ENCODE results near the gene SHF. TPM values are rescaled to one million over a fixed set of nuclear protein-coding genes. Genes with fewer than 3 reads are reported as not detected.

SHF gene
- total RNA-seq, 1 donor from 2014 or later: 24.1 TPM

DNA sequence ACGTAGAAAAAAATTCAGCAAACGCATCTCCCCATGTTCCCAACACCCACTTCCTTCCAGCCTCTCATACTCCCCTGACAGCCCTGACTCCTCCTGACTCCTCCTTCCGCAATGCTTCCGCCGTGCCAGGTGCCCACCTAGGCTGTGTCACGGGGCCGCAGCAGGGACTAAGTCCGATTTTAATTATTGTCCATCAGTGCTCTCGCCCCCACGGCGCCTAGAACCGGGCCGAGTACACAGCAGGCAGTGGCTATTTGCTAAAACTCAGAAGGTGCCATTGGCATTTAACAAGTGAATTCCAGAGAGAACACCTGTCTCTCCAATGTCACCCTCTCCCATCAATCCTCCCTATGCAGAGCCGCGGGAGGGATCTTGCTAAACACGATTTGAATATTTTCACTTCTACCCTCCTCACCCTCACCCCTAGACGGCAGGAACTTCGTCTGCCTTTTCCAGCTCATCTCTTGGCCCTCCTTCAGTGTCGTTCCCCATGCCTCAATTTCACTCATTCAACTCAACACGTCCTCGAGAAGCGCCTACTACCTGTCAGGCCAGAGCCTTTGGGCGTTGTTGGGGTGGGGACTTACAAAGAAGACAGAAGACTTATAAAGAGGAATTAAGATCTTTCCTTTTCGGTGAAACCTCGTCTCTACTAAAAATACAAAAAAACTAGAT lies 11.5 kb upstream of the SHF start:
- peak; percentile 56 for DNase-seq (ENCODE audit: low spot score)

DNA sequence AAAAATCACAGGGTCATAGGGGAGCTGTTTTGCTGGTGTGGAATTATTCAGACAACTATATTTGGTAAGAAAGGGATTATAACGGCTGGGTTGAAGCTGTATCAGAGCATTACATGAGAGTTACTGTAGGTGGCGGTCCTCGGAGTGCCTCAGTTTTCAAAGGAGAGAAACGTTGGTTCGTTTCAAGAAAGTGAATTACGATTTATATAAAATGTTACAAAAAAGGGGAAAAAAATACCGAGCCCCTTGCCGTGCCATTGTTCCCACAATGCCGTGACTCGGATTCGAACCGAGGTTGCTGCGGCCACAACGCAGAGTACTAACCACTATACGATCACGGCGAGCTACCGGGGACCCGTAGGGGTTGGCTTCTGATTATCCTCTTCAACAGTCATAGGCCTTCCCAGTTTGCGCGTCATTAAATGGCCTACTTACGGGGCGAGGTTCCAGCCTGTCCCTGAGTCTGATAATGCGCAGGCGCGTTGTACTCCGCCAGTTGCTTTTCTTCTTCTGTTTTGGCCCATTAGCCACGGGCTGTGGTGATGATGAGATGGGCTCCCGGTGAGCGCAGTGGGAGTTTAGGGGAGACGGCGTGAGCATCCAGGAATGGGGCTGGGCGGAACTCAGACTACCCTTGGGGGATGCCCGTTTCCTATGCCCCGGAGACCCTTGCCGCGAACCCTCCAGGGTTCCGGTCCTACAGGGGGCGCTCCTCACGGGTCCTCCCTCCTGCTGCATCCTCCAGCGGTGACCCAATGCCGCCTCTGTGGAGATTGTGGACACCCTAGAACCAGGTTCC lies 10.8 kb upstream of the SHF start:
- DNase-seq (ENCODE audit: low spot score): peak; percentile 99

GRCh38 chr15:45197512-45197911 lies 9.7 kb upstream of the SHF start:
- peak; percentile 14 for DNase-seq (ENCODE audit: low spot score)

GRCh38 chr15:45187578-45187893 lies 230 bp downstream of the SHF start:
- DNase-seq (ENCODE audit: low spot score): no peak

DNA sequence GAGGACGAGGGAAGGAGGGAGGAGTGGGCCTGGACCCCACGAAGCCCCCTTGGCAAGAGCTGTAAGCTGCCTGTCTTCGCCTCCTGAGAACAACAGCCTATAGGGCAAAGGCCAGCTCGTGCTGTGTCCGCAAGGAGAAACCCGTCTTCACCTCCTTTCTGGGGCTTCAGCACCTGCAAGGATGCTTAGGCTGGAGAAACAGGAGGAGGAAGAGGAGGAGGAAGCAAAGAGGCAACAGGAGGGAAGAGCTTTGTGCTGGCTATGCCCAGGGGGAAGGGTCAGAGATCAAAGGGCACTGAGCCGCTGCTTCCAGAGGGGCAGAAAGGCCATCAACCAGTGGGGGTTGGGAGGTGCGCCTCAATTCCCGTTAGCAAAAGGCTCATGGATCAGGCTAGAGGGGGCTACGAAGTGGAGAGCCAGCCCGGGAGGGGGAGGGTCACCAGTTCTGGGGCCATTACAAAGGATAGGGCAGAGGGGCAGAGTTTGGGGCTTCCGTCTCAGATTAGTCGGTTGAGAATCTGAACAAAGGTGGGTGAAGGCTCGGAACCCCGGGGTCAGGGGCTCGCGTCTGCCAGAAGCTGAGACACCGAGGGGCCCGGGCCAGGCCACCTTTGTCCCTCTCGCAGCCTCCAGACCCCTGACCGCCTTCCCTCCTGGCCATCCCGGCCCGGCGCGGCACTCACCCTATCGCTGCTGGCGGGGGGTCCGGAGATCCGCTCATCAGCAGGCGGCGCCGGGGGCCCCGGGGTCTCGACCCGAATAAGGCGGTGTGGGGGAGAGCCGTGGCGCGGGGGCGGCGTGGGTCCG lies 792 bp downstream of the SHF start:
- DNase-seq (ENCODE audit: low spot score): no peak

GRCh38 chr15:45185903-45186770 lies 1.6 kb downstream of the SHF start:
- DNase-seq (ENCODE audit: low spot score): peak; percentile 75

- no peak for DNase-seq (ENCODE audit: low spot score)
These were observed 2.5 kb downstream of the SHF start for GRCh38 chr15:45185069-45185779.

GRCh38 chr15:45184562-45185041 lies 3.2 kb downstream of the SHF start:
- DNase-seq (ENCODE audit: low spot score): no peak

GRCh38 chr15:45183511-45183910 lies 4.3 kb downstream of the SHF start:
- no peak for DNase-seq (ENCODE audit: low spot score)

DNA sequence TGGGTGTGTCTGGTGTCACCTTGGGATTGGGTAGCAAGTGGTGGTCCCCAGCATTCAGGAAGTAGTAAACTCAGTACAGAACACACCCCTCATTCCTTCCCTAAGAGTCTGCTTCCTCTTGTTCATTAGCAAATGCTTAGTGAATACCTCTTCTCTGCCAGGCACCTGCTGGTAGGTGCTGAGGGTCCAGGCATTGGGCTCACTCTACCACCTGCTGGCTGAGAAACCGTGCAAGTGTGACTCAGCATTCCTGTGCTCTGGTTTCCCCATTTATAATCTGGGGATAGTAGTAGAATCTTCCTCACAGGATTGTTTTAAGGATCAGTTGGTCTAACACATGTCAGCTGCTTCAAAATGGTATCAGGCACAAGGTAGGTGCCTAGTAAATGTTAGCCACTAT lies 4.8 kb downstream of the SHF start:
- DNase-seq (ENCODE audit: low spot score): no peak

- DNase-seq (ENCODE audit: low spot score): no peak
These were observed 6.1 kb downstream of the SHF start for GRCh38 chr15:45181491-45182285.

GRCh38 chr15:45180648-45181436 lies 6.9 kb downstream of the SHF start:
- no peak for DNase-seq (ENCODE audit: low spot score)

DNA sequence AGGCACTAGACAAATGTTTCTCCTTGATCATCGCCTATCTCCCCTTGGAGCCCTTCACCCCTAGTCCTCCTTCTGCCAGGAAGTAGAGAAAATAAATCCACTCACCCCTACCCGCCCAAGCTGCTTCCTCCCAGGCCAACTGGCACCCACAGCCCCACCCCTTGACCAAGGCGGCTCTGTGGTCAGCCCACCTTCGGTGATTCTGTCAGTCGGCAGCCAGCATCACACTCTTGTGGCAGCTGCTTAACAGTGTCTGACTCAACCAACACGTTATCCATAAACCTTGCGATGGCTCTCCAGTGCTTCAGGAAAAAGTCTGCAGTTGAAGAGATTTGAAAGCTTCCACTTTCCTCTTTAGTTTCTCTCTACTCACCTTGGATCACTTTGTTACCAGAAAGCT lies 7.6 kb downstream of the SHF start:
- no peak for DNase-seq (ENCODE audit: low spot score)

DNA sequence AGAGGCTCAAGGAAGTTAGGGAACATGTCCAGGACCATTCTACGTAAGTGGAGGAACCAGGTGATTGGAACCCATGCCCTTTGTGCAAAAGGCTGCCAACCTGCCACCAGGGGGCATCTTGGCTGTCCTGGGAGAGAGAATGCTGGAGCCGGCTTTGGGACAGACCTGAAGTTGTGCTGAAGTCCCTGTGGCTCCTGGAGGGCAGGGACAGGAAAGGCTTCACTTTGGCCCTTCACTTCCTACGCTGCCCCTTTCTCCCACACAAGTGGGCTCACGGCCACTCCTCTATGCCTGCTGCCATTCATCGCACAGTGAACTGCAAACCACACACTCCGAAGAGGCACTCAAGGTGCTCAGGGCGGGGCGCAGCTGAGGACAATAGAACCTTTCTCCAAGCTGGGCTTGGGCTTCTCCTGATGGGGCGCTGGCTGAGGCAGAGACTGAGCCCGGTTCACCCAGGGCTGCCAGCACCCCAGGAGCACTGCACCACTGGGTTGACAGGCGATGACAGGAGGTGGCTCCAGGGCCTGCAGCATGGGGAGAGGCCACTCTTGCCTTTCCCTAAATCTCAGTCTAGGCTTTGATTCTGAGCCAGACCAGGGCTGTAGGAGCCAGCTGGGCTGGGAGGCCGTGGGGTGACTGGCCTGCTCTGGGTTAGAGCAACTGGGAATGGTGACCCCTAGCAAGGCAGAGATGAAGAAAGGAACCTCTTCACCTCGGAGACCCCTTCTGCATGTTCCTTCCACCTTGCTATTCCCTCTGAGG lies 8.4 kb downstream of the SHF start:
- no peak for DNase-seq (ENCODE audit: low spot score)

DNA sequence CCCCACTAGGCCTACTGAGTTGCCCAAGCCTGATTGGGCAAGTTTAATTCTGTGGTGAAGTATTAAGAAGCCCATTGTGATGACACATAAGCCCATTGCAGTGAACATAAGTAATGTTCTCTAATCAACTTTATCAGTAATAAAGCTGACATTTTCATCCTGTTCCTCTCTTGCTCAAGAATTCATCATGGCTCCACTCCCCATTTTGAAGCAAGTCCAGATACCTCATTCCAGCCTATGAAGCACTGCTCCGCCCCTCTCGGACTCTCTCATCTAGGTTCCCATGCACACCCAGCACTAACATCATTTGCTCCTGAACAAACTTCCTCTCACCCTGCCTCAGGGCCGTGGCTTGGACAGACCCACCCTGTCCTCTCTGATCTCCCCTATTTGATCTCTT lies 10.5 kb downstream of the SHF start:
- no peak for DNase-seq (ENCODE audit: low spot score)

DNA sequence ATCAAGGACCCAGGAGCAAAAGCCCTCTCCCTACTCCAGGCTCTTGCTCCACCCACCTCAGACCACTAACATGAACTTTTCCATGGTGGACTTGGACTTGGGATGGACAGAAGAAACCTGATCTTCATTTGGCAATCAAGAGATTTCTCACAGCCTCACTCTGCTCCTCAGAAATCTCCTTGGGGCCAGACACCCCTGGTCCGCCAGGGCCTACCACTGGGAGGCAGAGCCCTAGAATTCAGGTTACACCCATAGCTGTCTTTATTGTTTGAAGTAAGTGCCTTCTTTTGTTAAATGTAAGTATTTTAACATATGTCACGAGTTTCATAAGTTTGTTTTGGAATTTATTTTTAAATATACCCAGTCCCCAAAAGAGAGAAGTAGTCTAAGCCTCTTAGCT lies 13.2 kb downstream of the SHF start:
- DNase-seq (ENCODE audit: low spot score): no peak

DNA sequence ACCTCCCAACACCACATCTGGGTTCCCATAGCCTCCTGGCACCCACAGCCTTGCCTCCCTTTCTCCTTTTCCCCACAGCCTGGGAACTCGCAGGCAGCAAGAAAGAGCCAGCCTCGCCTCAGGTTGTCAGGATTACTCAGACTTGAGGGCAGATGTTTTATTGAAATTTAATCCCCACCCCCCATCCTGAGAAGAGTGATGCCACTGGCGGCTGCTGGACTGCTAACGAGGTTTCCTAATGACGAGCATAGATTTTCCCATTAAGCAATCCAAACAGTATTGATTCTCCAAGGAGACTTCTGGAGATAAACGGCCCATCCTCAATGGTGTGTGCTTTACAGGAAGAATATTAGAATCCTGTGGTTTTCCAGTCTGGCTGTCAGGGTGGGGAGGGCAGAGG lies 13.7 kb downstream of the SHF start:
- DNase-seq (ENCODE audit: low spot score): no peak

- no peak for DNase-seq (ENCODE audit: low spot score)
These were observed 15.9 kb downstream of the SHF start for GRCh38 chr15:45171912-45172311.
